OCI-LY7 (cell line): ENCODE results near the gene MAP2K7.

Experiments used
- CTCF ChIP-seq: fragments of 200-600 bp; sonication (generic); conservative IDR thresholded peaks from 2 replicates; pipeline ENCODE4 v1.5.1; 2014; ENCODE audit warnings: mild to moderate bottlenecking, antibody characterized with exemption, low read length, moderate library complexity, mixed read lengths
- EZH2phosphoT487 ChIP-seq: fragments of 200-600 bp; sonication (generic); IDR thresholded peaks from 2 replicates; pipeline ENCODE4 v1.6.1; 2018; ENCODE audit warnings: low read depth, borderline replicate concordance, mild to moderate bottlenecking, mixed run types, antibody characterized with exemption, low read length, moderate library complexity, mixed read lengths

- TF ChIP-seq CTCF = no peak
- TF ChIP-seq EZH2phosphoT487 = no peak
Measured at GRCh38 chr19:7941895-7942596, 38.4 kb downstream of the MAP2K7 start.
